Ishikawa (cell line): ENCODE results near the gene CNTD1.
A peak's percentile ranks its signal among the peaks of the same experiment; 100 is the strongest.

Experiments
- CEBPB ChIP-seq: IDR thresholded peaks from 2 replicates; pipeline ENCODE4 v1.6.1; 2012
- CREB1 ChIP-seq: IDR thresholded peaks from 2 replicates; pipeline ENCODE4 v1.6.1; 2012; ENCODE audit warnings: low read depth
- EGR1 ChIP-seq: IDR thresholded peaks from 2 replicates; pipeline ENCODE4 v1.6.1; 2012
- EP300 ChIP-seq: IDR thresholded peaks from 2 replicates; pipeline ENCODE4 v1.6.1; 2012; ENCODE audit warnings: borderline replicate concordance
- FOXM1 ChIP-seq: IDR thresholded peaks from 2 replicates; pipeline ENCODE4 v1.6.1; 2012; ENCODE audit warnings: low read depth, borderline replicate concordance
- MAX ChIP-seq: IDR thresholded peaks from 2 replicates; pipeline ENCODE4 v1.6.1; 2012
- NFIC ChIP-seq: IDR thresholded peaks from 2 replicates; pipeline ENCODE4 v1.6.1; 2012
- RAD21 ChIP-seq: IDR thresholded peaks from 2 replicates; pipeline ENCODE4 v1.6.1; 2012; ENCODE audit warnings: low read depth
- REST ChIP-seq: IDR thresholded peaks from 2 replicates; pipeline ENCODE4 v1.6.1; 2012; ENCODE audit warnings: low read depth, mild to moderate bottlenecking
- TAF1 ChIP-seq: IDR thresholded peaks from 2 replicates; pipeline ENCODE4 v1.6.1; 2012; ENCODE audit warnings: low read depth, mild to moderate bottlenecking
- TCF12 ChIP-seq: IDR thresholded peaks from 2 replicates; pipeline ENCODE4 v1.6.1; 2012; ENCODE audit warnings: low read depth
- TEAD4 ChIP-seq: IDR thresholded peaks from 2 replicates; pipeline ENCODE4 v1.6.1; 2012
- USF1 ChIP-seq: IDR thresholded peaks from 2 replicates; pipeline ENCODE4 v1.6.1; 2012
- YY1 ChIP-seq: IDR thresholded peaks from 2 replicates; pipeline ENCODE4 v1.6.1; 2012; ENCODE audit warnings: low read depth
- ZBTB7A ChIP-seq: IDR thresholded peaks from 2 replicates; pipeline ENCODE4 v1.6.1; 2012; ENCODE audit warnings: low read depth

CNTD1 gene

GRCh38 chr17:42843358-42843934 lies 44.8 kb downstream of the CNTD1 start:
- TF ChIP-seq RAD21 (peak; percentile 78), EP300 (no peak), ZBTB7A (no peak)

- no peak for TF ChIP-seq USF1
- no peak for TF ChIP-seq RAD21
- TF ChIP-seq TEAD4, result no peak
- TF ChIP-seq REST, result no peak
- no peak for TF ChIP-seq MAX
- no peak for TF ChIP-seq FOXM1
- TF ChIP-seq ZBTB7A, result no peak
- no peak for TF ChIP-seq CREB1
- no peak for TF ChIP-seq TAF1
- no peak for TF ChIP-seq NFIC
- no peak for TF ChIP-seq CEBPB
- no peak for TF ChIP-seq EGR1
- TF ChIP-seq EP300, result no peak
- TF ChIP-seq TCF12, result no peak
- no peak for TF ChIP-seq YY1
Observed at GRCh38 chr17:42844271-42844670, 45.6 kb downstream of the CNTD1 start, which contains the start of gene AOC2. TSS of gene AOC2 (plus strand) at chr17:42844580. CDS start at chr17:42844627, 47 bp downstream.

- TF ChIP-seq YY1 (no peak), CEBPB (no peak), ZBTB7A (no peak), EP300 (no peak), MAX (no peak), RAD21 (no peak), USF1 (no peak), EGR1 (no peak), TCF12 (no peak), NFIC (no peak), TEAD4 (no peak), TAF1 (no peak)
Observed at GRCh38 chr17:42844761-42845555, 46.3 kb downstream of the CNTD1 start.

GRCh38 chr17:42845556-42845917 lies 46.9 kb downstream of the CNTD1 start:
- TF ChIP-seq REST, result no peak
- TF ChIP-seq USF1, result no peak
- TF ChIP-seq CREB1, result no peak
- no peak for TF ChIP-seq MAX
- TF ChIP-seq ZBTB7A, result no peak
- no peak for TF ChIP-seq RAD21
- no peak for TF ChIP-seq TCF12
- TF ChIP-seq YY1, result no peak
- no peak for TF ChIP-seq TAF1
- TF ChIP-seq TEAD4, result no peak
- no peak for TF ChIP-seq FOXM1
- no peak for TF ChIP-seq NFIC
